Esophagus muscularis mucosa (tissue), 4 donors: ENCODE measurements around the gene GTF2F2. TPM values are rescaled to one million over a fixed set of nuclear protein-coding genes. Genes with fewer than 3 reads are reported as not detected.
A peak's percentile ranks its signal among the peaks of the same experiment; 100 is the strongest.
"Not testable (repeated sequence)": the region's sequence is repeated elsewhere in the genome, so short reads cannot be mapped to it uniquely, and the experiment has no call there.

Experiments
- DNase-seq: peaks from one replicate; pipeline ENCODE4 v3.0.0-alpha.2; 2017; ENCODE audit errors: extremely low spot score
- H3K27ac ChIP-seq, 4 donors: fragments of 200-600 bp; sonication (generic); replicated peaks in 1 of 4; 1 replicate in 3 of 4; 2 replicates in 1 of 4; pipeline ENCODE4 v1.5.1; 2016 to 2019; ENCODE audit warnings: mild to moderate bottlenecking in 1 of 4
- H3K27me3 ChIP-seq, 4 donors: fragments of 200-600 bp; sonication (generic); one replicate each; pipeline versions ENCODE4 v1.5.1 to v1.6.0; 2016 to 2019
- H3K36me3 ChIP-seq, 4 donors: fragments of 200-600 bp; sonication (generic); one replicate each; pipeline ENCODE4 v1.5.1; 2016 to 2019
- H3K4me1 ChIP-seq, 4 donors: fragments of 200-600 bp; sonication (generic); one replicate each; pipeline ENCODE4 v1.5.1; 2016 to 2019
- H3K4me3 ChIP-seq, 4 donors: fragments of 200-600 bp; sonication (generic); 1 replicate in 2 of 4; 2 replicates in 2 of 4; pipeline ENCODE4 v1.5.1; 2016 to 2019; ENCODE audit warnings: mild to moderate bottlenecking in 4 of 4, moderate library complexity in 1 of 4
- H3K9me3 ChIP-seq, 4 donors: fragments of 200-600 bp; sonication (generic); 1 replicate in 3 of 4; 2 replicates in 1 of 4; pipeline ENCODE4 v1.5.1; 2016 to 2019
- CTCF ChIP-seq, 3 experiments: fragments of 200-600 bp in 2 of 3; fragments of 450-650 bp in 1 of 3; sonication (generic) in 2 of 3; IDR thresholded peaks; one replicate each; pipeline ENCODE4 v1.5.1; 2017 to 2019; ENCODE audit warnings: antibody characterized with exemption in 3 of 3, mild to moderate bottlenecking in 2 of 3, moderate library complexity in 1 of 3
- EP300 ChIP-seq: sonication (generic); formaldehyde crosslinking; IDR thresholded peaks from one replicate; pipeline ENCODE4 v1.6.1; 2017; ENCODE audit warnings: antibody characterized with exemption
- POLR2A ChIP-seq: fragments of 450-650 bp; IDR thresholded peaks from one replicate; pipeline ENCODE4 v1.6.1; 2017; ENCODE audit warnings: antibody characterized with exemption, moderate library complexity, mild to moderate bottlenecking, low read depth
- POLR2AphosphoS5 ChIP-seq, 2 donors: sonication (generic); formaldehyde crosslinking; IDR thresholded peaks; one replicate each; pipeline ENCODE4 v1.6.1; 2017; ENCODE audit warnings: antibody characterized with exemption in 2 of 2
- WGBS: methylation state at CpG from one replicate; pipeline ENCODE4 v1.1.5; 2018; 5-methylcytosine and 5-hydroxymethylcytosine counted together
- intact Hi-C: fragments of 100-400 bp; cut with DNase I; formaldehyde crosslinking; loops from one replicate; pipeline ENCODE4 v1.15.1; 2023
- total RNA-seq, 4 donors: library from RNA; depleted of rRNA; stranded (reverse); fragments of >200 nt; gene quantifications; one replicate each; pipeline versions ENCODE4 v1.1.0 to v1.2.1, GENCODE V29; 2016

The GTF2F2 gene
- total RNA-seq, 4 donors from 2014 or later: 12.9 to 15.1 (median 14.6) TPM

DNA sequence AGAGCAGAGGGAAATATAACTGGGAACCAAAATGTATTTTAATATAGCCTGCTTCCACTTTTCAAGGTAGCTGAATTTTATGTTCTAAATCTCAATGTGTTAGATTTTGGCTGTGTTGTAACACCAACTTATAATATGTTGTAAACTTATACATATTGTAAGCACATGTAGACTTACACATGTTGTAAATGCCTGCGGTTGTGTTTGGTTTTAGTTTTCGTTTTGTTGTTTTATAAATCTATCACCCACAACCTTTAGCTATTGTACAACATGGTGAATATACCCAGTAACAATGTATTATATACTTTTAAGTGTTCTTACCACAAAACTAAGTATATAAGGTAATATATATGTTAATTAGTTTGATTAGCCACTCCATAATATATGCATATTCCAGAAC, 65.0 kb downstream of the GTF2F2 start:
- Histone ChIP-seq H3K27me3 (no peaks in the 10 kb centered on the region), H3K4me1 (no peaks in the 10 kb centered on the region), H3K27ac (no peak overlapping the region), H3K36me3 (peaks cover 0 to 6% (median 0%) of the 10 kb centered on the region in 4 donors), H3K9me3 (no peaks in the 10 kb centered on the region), H3K4me3 (no peak overlapping the region)
- intact Hi-C loops: no loop called here
- TF ChIP-seq EP300 (no peak), CTCF (IDR thresholded peaks at IDR 0.05) (no peak), POLR2A (no peak), POLR2AphosphoS5 (IDR thresholded peaks at IDR 0.05) (no peak)
- 94% methylated on average over 2 of the region's 2 CpGs for WGBS
- no peak for DNase-seq

DNA sequence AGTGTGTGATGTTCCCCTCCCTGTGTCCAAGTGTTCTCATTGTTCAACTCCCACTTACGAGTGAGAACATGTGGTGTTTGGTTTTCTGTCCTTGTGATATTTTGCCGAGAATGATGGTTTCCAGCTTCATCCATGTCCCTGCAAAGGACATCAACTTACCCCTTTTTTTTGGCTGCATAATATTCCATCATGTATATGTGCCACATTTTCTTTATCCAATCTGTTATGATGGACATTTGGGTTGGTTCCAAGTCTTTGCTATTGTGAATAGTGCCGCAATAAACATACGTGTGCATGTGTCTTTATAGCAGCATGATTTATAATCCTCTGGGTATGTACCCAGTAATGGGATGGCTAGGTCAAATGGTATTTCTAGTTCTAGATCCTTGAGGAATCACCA, 68.8 kb downstream of the GTF2F2 start:
- H3K4me1 ChIP-seq, H3K4me3 ChIP-seq, H3K36me3 ChIP-seq, intact Hi-C loops, H3K27ac ChIP-seq, H3K27me3 ChIP-seq, H3K9me3 ChIP-seq, DNase-seq: not testable (repeated sequence)
- 91% methylated on average over 4 of the region's 4 CpGs for WGBS

DNA sequence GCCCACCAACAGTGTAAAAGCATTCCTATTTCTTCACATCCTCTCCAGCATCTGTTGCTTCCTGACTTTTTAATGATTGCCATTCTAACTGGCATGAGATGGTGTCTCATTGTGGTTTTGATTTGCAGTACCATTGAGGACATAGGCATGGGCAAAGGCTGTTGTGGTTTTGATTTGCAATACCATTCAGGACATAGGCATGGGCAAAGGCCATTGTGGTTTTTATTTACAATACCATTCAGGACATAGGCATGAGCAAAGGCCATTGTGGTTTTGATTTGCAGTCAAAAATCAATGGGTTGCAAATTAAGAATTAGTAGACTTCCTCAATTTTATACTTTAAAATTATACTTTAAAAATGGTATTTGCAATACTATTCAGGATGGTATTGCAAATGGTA, 69.2 kb downstream of the GTF2F2 start:
- H3K4me1 ChIP-seq, H3K27ac ChIP-seq, H3K36me3 ChIP-seq, H3K9me3 ChIP-seq, H3K27me3 ChIP-seq, H3K4me3 ChIP-seq, DNase-seq, intact Hi-C loops: not testable (repeated sequence)

DNA sequence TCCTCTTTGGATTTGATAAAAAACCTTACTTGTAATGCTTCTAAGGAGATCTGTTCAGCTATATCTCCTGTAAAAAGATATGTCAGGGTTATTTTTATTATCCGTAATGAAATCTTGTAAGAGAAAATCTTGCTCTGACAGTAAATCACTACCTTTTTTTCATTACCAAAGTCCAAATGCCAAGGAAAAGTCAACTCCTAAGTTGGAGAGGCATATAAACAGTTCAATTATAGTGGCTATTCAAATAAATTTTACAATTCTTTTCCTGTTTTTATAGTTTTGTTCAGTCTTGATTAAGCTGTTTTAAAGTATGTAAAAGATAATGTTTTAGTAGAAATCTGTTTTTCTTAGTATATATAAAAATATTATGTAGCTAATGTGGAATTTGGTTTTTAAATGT, 71.6 kb downstream of the GTF2F2 start:
- TF ChIP-seq POLR2AphosphoS5 (IDR thresholded peaks at IDR 0.05) (no peak), EP300 (no peak), POLR2A (no peak), CTCF (IDR thresholded peaks at IDR 0.05) (no peak)
- no peak for DNase-seq
- Histone ChIP-seq H3K36me3 (peaks cover 0 to 3% (median 0%) of the 10 kb centered on the region in 4 donors), H3K4me1 (peaks cover 0 to 8% (median 2%) of the 10 kb centered on the region in 4 donors), H3K9me3 (no peaks in the 10 kb centered on the region), H3K27me3 (no peaks in the 10 kb centered on the region), H3K4me3 (no peak overlapping the region), H3K27ac (no peak overlapping the region)
- WGBS: 85% methylated on average over 1 of the region's 1 CpG
- intact Hi-C loops: no loop called here

- peaks cover 0 to 8% (median 2%) of the 10 kb centered on the region in 4 donors for H3K4me1 ChIP-seq
- TF ChIP-seq CTCF (IDR thresholded peaks at IDR 0.05): peak; percentile 49 to 61 (median 53)
- TF ChIP-seq EP300: no peak
- TF ChIP-seq POLR2A: no peak
- no peak for TF ChIP-seq POLR2AphosphoS5 (IDR thresholded peaks at IDR 0.05)
- no peak for DNase-seq
- peaks cover 0 to 5% (median 0%) of the 10 kb centered on the region in 4 donors for H3K36me3 ChIP-seq
- intact Hi-C loops: loop anchor here (2.0 kb wide), 1 partner anchor 86 kb away; no protein-coding TSS in a partner anchor
- H3K27me3 ChIP-seq: no peaks in the 10 kb centered on the region
- no peak overlapping the region for H3K4me3 ChIP-seq
- WGBS: 59% methylated on average over 15 of the region's 15 CpGs
- H3K27ac ChIP-seq: no peak overlapping the region
- no peaks in the 10 kb centered on the region for H3K9me3 ChIP-seq
Measured at GRCh38 chr13:45194081-45194939, 74.0 kb downstream of the GTF2F2 start.
